KOPT-K1 (cell line): Measurements from ENCODE around the gene TGFB1.
A peak's percentile ranks its signal among the peaks of the same experiment; 100 is the strongest.

Source experiments
- H3K27ac ChIP-seq: fragments of 200-600 bp; sonication (generic); 2 replicates; pipeline ENCODE4 v1.5.1; 2016; ENCODE audit warnings: antibody characterized with exemption, mild to moderate bottlenecking, low read depth, low read length; ENCODE audit not compliant: poor library complexity, severe bottlenecking
- H3K36me3 ChIP-seq: fragments of 200-600 bp; sonication (generic); 2 replicates; pipeline ENCODE4 v1.5.1; 2017; ENCODE audit warnings: antibody characterized with exemption, mild to moderate bottlenecking, low read length, moderate library complexity; ENCODE audit not compliant: insufficient read depth
- H3K9me3 ChIP-seq: fragments of 200-600 bp; sonication (generic); 2 replicates; pipeline ENCODE4 v1.5.1; 2017; ENCODE audit warnings: antibody characterized with exemption, low read length, mild to moderate bottlenecking; ENCODE audit not compliant: insufficient read depth, poor library complexity, severe bottlenecking

TGFB1 gene

GRCh38 chr19:41339936-41340335, 13.8 kb downstream of the TGFB1 start:
- H3K36me3 ChIP-seq: peaks cover 86% of the 10 kb centered on the region
- H3K9me3 ChIP-seq: no peaks in the 10 kb centered on the region
- no peak overlapping the region for H3K27ac ChIP-seq

GRCh38 chr19:41335467-41335866, 18.3 kb downstream of the TGFB1 start:
- H3K27ac ChIP-seq: no peak overlapping the region
- no peaks in the 10 kb centered on the region for H3K9me3 ChIP-seq
- H3K36me3 ChIP-seq: peaks cover 78% of the 10 kb centered on the region

GRCh38 chr19:41334793-41335192, 18.9 kb downstream of the TGFB1 start:
- H3K27ac ChIP-seq: no peak overlapping the region
- no peaks in the 10 kb centered on the region for H3K9me3 ChIP-seq
- H3K36me3 ChIP-seq: peaks cover 78% of the 10 kb centered on the region

- Histone ChIP-seq H3K36me3 (peaks cover 73% of the 10 kb centered on the region), H3K9me3 (no peaks in the 10 kb centered on the region), H3K27ac (no peak overlapping the region)
These were observed 21.3 kb downstream of the TGFB1 start for GRCh38 chr19:41332468-41332867.

GRCh38 chr19:41332000-41332399, 21.7 kb downstream of the TGFB1 start:
- Histone ChIP-seq H3K36me3 (peaks cover 71% of the 10 kb centered on the region), H3K9me3 (no peaks in the 10 kb centered on the region), H3K27ac (no peak overlapping the region)

GRCh38 chr19:41330946-41331678, 22.6 kb downstream of the TGFB1 start:
- no peaks in the 10 kb centered on the region for H3K9me3 ChIP-seq
- no peak overlapping the region for H3K27ac ChIP-seq
- peaks cover 69% of the 10 kb centered on the region for H3K36me3 ChIP-seq

GRCh38 chr19:41330481-41330880, 23.2 kb downstream of the TGFB1 start:
- Histone ChIP-seq H3K27ac (no peak overlapping the region), H3K36me3 (peaks cover 67% of the 10 kb centered on the region), H3K9me3 (no peaks in the 10 kb centered on the region)

GRCh38 chr19:41328842-41329225, 24.9 kb downstream of the TGFB1 start:
- H3K36me3 ChIP-seq: peaks cover 65% of the 10 kb centered on the region
- H3K27ac ChIP-seq: no peak overlapping the region
- no peaks in the 10 kb centered on the region for H3K9me3 ChIP-seq

GRCh38 chr19:41328157-41328841, 25.4 kb downstream of the TGFB1 start:
- Histone ChIP-seq H3K27ac (no peak overlapping the region), H3K9me3 (no peaks in the 10 kb centered on the region), H3K36me3 (peaks cover 65% of the 10 kb centered on the region)

GRCh38 chr19:41327576-41328156, 26.1 kb downstream of the TGFB1 start:
- Histone ChIP-seq H3K36me3 (peaks cover 68% of the 10 kb centered on the region), H3K27ac (peak overlapping the region; percentile 29), H3K9me3 (no peaks in the 10 kb centered on the region)

- H3K36me3 ChIP-seq: peaks cover 68% of the 10 kb centered on the region
- no peaks in the 10 kb centered on the region for H3K9me3 ChIP-seq
- peak overlapping the region; percentile 29 for H3K27ac ChIP-seq
These were observed 26.6 kb downstream of the TGFB1 start for GRCh38 chr19:41327076-41327575.

- Histone ChIP-seq H3K36me3 (peaks cover 68% of the 10 kb centered on the region), H3K9me3 (no peaks in the 10 kb centered on the region), H3K27ac (peak overlapping the region; percentile 18)
These were observed 27.6 kb downstream of the TGFB1 start for GRCh38 chr19:41325947-41326706.

- H3K36me3 ChIP-seq: peaks cover 70% of the 10 kb centered on the region
- H3K27ac ChIP-seq: no peak overlapping the region
- H3K9me3 ChIP-seq: no peaks in the 10 kb centered on the region
These were observed 28.1 kb downstream of the TGFB1 start for GRCh38 chr19:41325640-41325946.

- Histone ChIP-seq H3K9me3 (no peaks in the 10 kb centered on the region), H3K36me3 (peaks cover 70% of the 10 kb centered on the region), H3K27ac (no peak overlapping the region)
These were observed 28.6 kb downstream of the TGFB1 start for GRCh38 chr19:41324921-41325639.
